IMR-90 (cell line): ENCODE measurements around the gene LRRC14B. TPM values are rescaled to one million over a fixed set of nuclear protein-coding genes. Genes with fewer than 3 reads are reported as not detected.

Source experiments
- ATAC-seq: fragments of 200-7000 bp; cut with Tn5 transposase; 2 replicates; pipeline ENCODE4 v1.9.1; 2020; ENCODE audit warnings: low read depth, mild to moderate bottlenecking, moderate library complexity
- BruUV-seq: library from RNA; stranded (reverse); fragments of 400-500 nt; replicated peaks from 2 replicates; lab custom pipeline; 2021; lab: Mats Ljungman, UMichigan
- CTCF ChIA-PET: fragments of 300-600 bp; formaldehyde crosslinking; extraction: SDS; loops from one replicate; lab custom pipeline; 2021; ENCODE audit warnings: antibody characterized with exemption; lab: Yijun Ruan, JAX
- POLR2A ChIA-PET: fragments of 300-600 bp; sonication (Branson Sonifier 250); formaldehyde crosslinking; loops from one replicate; lab custom pipeline; 2022; ENCODE audit warnings: antibody characterized with exemption; ENCODE audit not compliant: unreplicated experiment; lab: Charles Lee
- DNase-seq: peaks from one replicate; pipeline ENCODE4 v3.0.0; 2013
- H2AFZ ChIP-seq: replicated peaks from 2 replicates; pipeline ENCODE3; 2013; ENCODE audit warnings: low read length, mild to moderate bottlenecking; ENCODE audit not compliant: poor library complexity
- H2AK5ac ChIP-seq: 2 replicates; pipeline ENCODE4 v1.6.1; 2013; ENCODE audit warnings: low read depth, low read length, inconsistent platforms
- H2AK9ac ChIP-seq: replicated peaks from 2 replicates; pipeline ENCODE3; 2013; ENCODE audit warnings: mild to moderate bottlenecking, low read depth, low read length, moderate library complexity; ENCODE audit not compliant: poor library complexity
- H2BK120ac ChIP-seq: 2 replicates; pipeline ENCODE4 v1.6.1; 2013; ENCODE audit warnings: low read depth, low read length, inconsistent platforms
- H2BK15ac ChIP-seq: 3 replicates; pipeline ENCODE4 v1.6.1; 2013; ENCODE audit warnings: low read depth, low read length, inconsistent platforms
- H2BK20ac ChIP-seq: 2 replicates; pipeline ENCODE4 v1.6.1; 2013; ENCODE audit warnings: low read depth, mild to moderate bottlenecking, inconsistent platforms, low read length, moderate library complexity
- H2BK5ac ChIP-seq: 2 replicates; pipeline ENCODE4 v1.6.1; 2013; ENCODE audit warnings: mild to moderate bottlenecking, low read depth, low read length, inconsistent platforms; ENCODE audit not compliant: poor library complexity, severe bottlenecking
- H3K14ac ChIP-seq: replicated peaks from 2 replicates; pipeline ENCODE4 v1.6.1; 2013; ENCODE audit warnings: low read depth, low read length, inconsistent platforms
- H3K18ac ChIP-seq: 2 replicates; pipeline ENCODE4 v1.6.1; 2013; ENCODE audit warnings: low read depth, low read length, control low read depth
- H3K23ac ChIP-seq: 2 replicates; pipeline ENCODE4 v1.6.1; 2013; ENCODE audit warnings: low read depth, low read length, inconsistent platforms
- H3K27ac ChIP-seq: 2 replicates; pipeline ENCODE4 v1.5.1; 2013; ENCODE audit warnings: mild to moderate bottlenecking, control low read depth, low read length; ENCODE audit not compliant: insufficient read depth
- H3K27me3 ChIP-seq: 2 replicates; pipeline ENCODE4 v1.6.1; 2013; ENCODE audit warnings: low read length; ENCODE audit not compliant: control insufficient read depth, insufficient read depth
- H3K36me3 ChIP-seq: 2 replicates; pipeline ENCODE4 v1.6.1; 2013; ENCODE audit warnings: low read length, mixed read lengths; ENCODE audit not compliant: control insufficient read depth, insufficient read depth
- H3K4ac ChIP-seq: 2 replicates; pipeline ENCODE4 v1.6.1; 2013; ENCODE audit warnings: low read depth, low read length, inconsistent platforms
- H3K4me1 ChIP-seq: 2 replicates; pipeline ENCODE4 v1.6.1; 2013; ENCODE audit warnings: low read length, mixed read lengths; ENCODE audit not compliant: control insufficient read depth, insufficient read depth
- H3K4me2 ChIP-seq: 2 replicates; pipeline ENCODE4 v1.6.1; 2013; ENCODE audit warnings: low read depth, mild to moderate bottlenecking, control low read depth, low read length, moderate library complexity
- H3K4me3 ChIP-seq: 2 replicates; pipeline ENCODE4 v1.5.1; 2013; ENCODE audit warnings: low read depth, mild to moderate bottlenecking, control low read depth, low read length, moderate library complexity; ENCODE audit not compliant: insufficient read depth
- H3K56ac ChIP-seq: 2 replicates; pipeline ENCODE4 v1.6.1; 2013; ENCODE audit warnings: low read length, inconsistent platforms; ENCODE audit not compliant: insufficient read depth; ENCODE audit errors: extremely low read depth
- H3K79me1 ChIP-seq, 2 experiments: 2 replicates each; pipeline ENCODE4 v1.6.1; 2013; ENCODE audit warnings: low read length in 2 of 2, inconsistent platforms in 1 of 2, low read depth in 1 of 2
- H3K9ac ChIP-seq: 2 replicates; pipeline ENCODE4 v1.6.1; 2013; ENCODE audit warnings: low read depth, low read length, control low read depth
- H3K9me1 ChIP-seq: 2 replicates; pipeline ENCODE4 v1.6.1; 2013; ENCODE audit warnings: low read length, inconsistent platforms; ENCODE audit not compliant: insufficient read depth
- H3K9me3 ChIP-seq: 2 replicates; pipeline ENCODE4 v1.6.1; 2013; ENCODE audit warnings: low read length; ENCODE audit not compliant: control insufficient read depth, insufficient read depth
- H4K20me1 ChIP-seq: 2 replicates; pipeline ENCODE4 v1.6.1; 2013; ENCODE audit warnings: low read length, inconsistent platforms; ENCODE audit not compliant: insufficient read depth
- H4K5ac ChIP-seq: 2 replicates; pipeline ENCODE4 v1.6.1; 2013; ENCODE audit warnings: mild to moderate bottlenecking, low read depth, low read length, control low read depth
- H4K8ac ChIP-seq, 2 experiments: 2 replicates each; pipeline ENCODE4 v1.6.1; 2013; ENCODE audit warnings: low read depth in 2 of 2, low read length in 2 of 2, control low read depth in 1 of 2, inconsistent platforms in 1 of 2
- H4K91ac ChIP-seq: 2 replicates; pipeline ENCODE4 v1.6.1; 2013; ENCODE audit warnings: low read depth, low read length, inconsistent platforms; ENCODE audit not compliant: insufficient read depth
- CEBPB ChIP-seq: IDR thresholded peaks from 2 replicates; pipeline ENCODE4 v1.6.1; 2012; ENCODE audit warnings: low read depth, low read length, improper control_type of control experiment
- FOS ChIP-seq: fragments of 150-350 bp; IDR thresholded peaks from 2 replicates; pipeline ENCODE4 v1.6.1; 2016; ENCODE audit warnings: low read depth, low read length
- MAFK ChIP-seq: IDR thresholded peaks from 2 replicates; pipeline ENCODE4 v1.6.1; 2012; ENCODE audit warnings: low read depth, low read length, improper control_type of control experiment
- MAZ ChIP-seq: IDR thresholded peaks from 2 replicates; pipeline ENCODE4 v1.6.1; 2012; ENCODE audit warnings: low read depth, mild to moderate bottlenecking, low read length, improper control_type of control experiment, moderate library complexity, borderline replicate concordance
- POLR2A ChIP-seq: IDR thresholded peaks from 2 replicates; pipeline ENCODE4 v1.6.1; 2012; ENCODE audit warnings: mild to moderate bottlenecking, low read depth, low read length
- RAD21 ChIP-seq: IDR thresholded peaks from 2 replicates; pipeline ENCODE4 v1.6.1; 2012; ENCODE audit warnings: low read length, improper control_type of control experiment
- RCOR1 ChIP-seq: IDR thresholded peaks from 2 replicates; pipeline ENCODE4 v1.6.1; 2012; ENCODE audit warnings: mild to moderate bottlenecking, low read length, improper control_type of control experiment; ENCODE audit not compliant: insufficient replicate concordance
- WGBS, 2 experiments: methylation state at CpG; one replicate each; pipeline versions ENCODE4 v1.1.5 to v1.1.7; 2013; ENCODE audit warnings: missing lambda C conversion rate in 2 of 2; ENCODE audit not compliant: insufficient read length in 1 of 2; ENCODE audit errors: extremely low coverage in 2 of 2; 5-methylcytosine and 5-hydroxymethylcytosine counted together
- dilution Hi-C: fragments of 300-500 bp; cut with HindIII; formaldehyde crosslinking; loops from one replicate; pipeline ENCODE4 v1.14.3; 2018; ENCODE audit warnings: low sequenced_read_pairs; ENCODE audit not compliant: unreplicated experiment
- in situ Hi-C: fragments of 300-500 bp; cut with MboI; formaldehyde crosslinking; loops from 3 replicates; pipeline ENCODE4 v1.14.3; 2019; ENCODE audit warnings: low sequenced_read_pairs, inconsistent platforms, mixed read lengths
- intact Hi-C: fragments of 100-400 bp; cut with micrococcal nuclease; formaldehyde crosslinking; loops from 2 replicates; pipeline ENCODE4 v1.10.0; 2022
- polyA plus RNA-seq, 3 experiments: library from polyadenylated mRNA; depleted of rRNA; stranded (reverse); fragments of >200 nt; gene quantifications; 2 replicates each; pipeline ENCODE4 v1.2.3, GENCODE V29; 2012; ENCODE audit warnings: low replicate concordance in 1 of 3
- total RNA-seq: library from RNA; depleted of rRNA; stranded (reverse); fragments of >200 nt; gene quantifications from 2 replicates; pipeline ENCODE4 v1.2.3, GENCODE V29; 2012
- TF ChIP-seq, protein P1 (sequence below): fragments of 150-350 bp; IDR thresholded peaks from 2 replicates; pipeline ENCODE4 v1.6.1; 2016; ENCODE audit warnings: low read depth, mild to moderate bottlenecking, low read length, moderate library complexity, borderline replicate concordance
- TF ChIP-seq, protein P2 (sequence below): conservative IDR thresholded peaks from 2 replicates; pipeline ENCODE4 v1.5.1; 2012; ENCODE audit warnings: mild to moderate bottlenecking, low read depth, low read length, improper control_type of control experiment

Gene LRRC14B
- total and polyA plus RNA-seq, 2 of the 4 experiments (the other 2 are of a cell fraction), result not detected

DNA sequence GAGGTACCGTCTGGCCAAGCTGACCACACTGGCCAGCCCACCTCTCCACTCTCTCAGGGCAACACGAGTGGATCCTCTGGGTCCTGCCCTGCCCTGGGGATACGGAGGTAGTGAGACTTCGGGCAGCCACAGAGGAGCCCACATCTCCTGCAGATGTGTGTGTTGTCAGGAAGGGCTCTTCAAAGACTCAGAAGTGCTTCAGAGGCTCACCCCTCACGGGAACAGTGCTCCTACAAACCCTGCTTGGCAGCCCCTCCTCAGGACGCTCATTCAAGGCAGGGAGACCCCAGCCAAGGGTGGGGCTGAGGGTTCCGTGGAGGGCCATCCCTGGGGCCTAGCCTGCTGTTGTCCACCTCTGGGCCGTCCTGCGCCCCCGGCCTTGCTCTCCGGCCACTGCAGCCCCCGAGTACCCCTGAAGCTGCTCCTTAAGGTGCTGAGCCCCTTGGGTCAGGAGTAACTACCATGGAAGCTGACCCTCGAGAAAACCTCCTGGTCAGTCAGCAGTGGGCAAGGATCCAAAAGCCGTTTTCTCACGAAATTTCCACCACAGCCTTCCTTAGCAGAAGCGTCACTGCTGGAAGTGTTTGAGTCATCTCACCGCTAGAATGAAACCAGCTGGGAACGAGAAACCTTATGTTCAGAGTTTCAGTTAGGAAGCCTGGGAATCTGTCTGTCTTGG, 23.2 kb upstream of the LRRC14B start:
- Histone ChIP-seq H3K23ac (peak overlapping the region; percentile 63; the same call in 1 of the 2 replicates), H2BK120ac (peak overlapping the region; percentile 97), H2AK5ac (peak overlapping the region; percentile 100), H4K91ac (peak overlapping the region; percentile 95), H4K5ac (peak overlapping the region; percentile 74), H2BK5ac (peak overlapping the region; percentile 82), H2AK9ac (peak overlapping the region; percentile 51), H3K56ac (peak overlapping the region; percentile 77), H3K14ac (peak overlapping the region; percentile 92), H3K4me2 (peak overlapping the region; percentile 13), H2BK20ac (peak overlapping the region; percentile 95), H3K27ac (peak overlapping the region; percentile 38), H2AFZ (peak overlapping the region; percentile 60), H4K8ac (peak overlapping the region; percentile 80 to 91), H3K4me3 (no peak overlapping the region), H3K79me1 (no peaks in the 10 kb centered on the region; a peak in 1 of 4 replicates), H2BK15ac (peak overlapping the region; percentile 93; the same call in 2 of the 3 replicates), H3K4ac (peak overlapping the region; percentile 95), H3K9me3 (no peaks in the 10 kb centered on the region), H3K36me3 (no peaks in the 10 kb centered on the region), H3K4me1 (peaks cover 19% of the 10 kb centered on the region), H3K9me1 (peaks cover 22% of the 10 kb centered on the region; the same call in 1 of the 2 replicates), H3K27me3 (no peaks in the 10 kb centered on the region), H3K18ac (peak overlapping the region; percentile 76), H3K9ac (no peak overlapping the region), H4K20me1 (no peaks in the 10 kb centered on the region)
- DNase-seq (peak; percentile 99), ATAC-seq (peak; percentile 79)
- intact Hi-C loops, result no loop called here
- ChIA-PET CTCF (interaction anchor here (3.2 kb wide), 1 partner anchor 20 kb away, joined by 19 read pairs; no protein-coding TSS in a partner anchor), POLR2A (no interaction called here)
- in situ Hi-C loops, result no loop called here
- BruUV-seq, result no TSS peak
- dilution Hi-C loops, result no loop called here
- WGBS, 2 experiments, result 22% methylated on average over 6 of the region's 18 CpGs; no CpG with 5 or more reads in 1 of the 2 experiments
- TF ChIP-seq POLR2A (peak; percentile 34; the same call in 1 of the 2 replicates), RCOR1 (peak; percentile 15), MAFK (peak; percentile 25; the same call in 1 of the 2 replicates), MAZ (0 out of 2 replicates have a peak, but pooled peaks have one; percentile 18), FOS (peak; percentile 88), CEBPB (0 out of 2 replicates have a peak, but pooled peaks have one; percentile 15), RAD21 (no peak)
- TF ChIP-seq, protein P1, sequence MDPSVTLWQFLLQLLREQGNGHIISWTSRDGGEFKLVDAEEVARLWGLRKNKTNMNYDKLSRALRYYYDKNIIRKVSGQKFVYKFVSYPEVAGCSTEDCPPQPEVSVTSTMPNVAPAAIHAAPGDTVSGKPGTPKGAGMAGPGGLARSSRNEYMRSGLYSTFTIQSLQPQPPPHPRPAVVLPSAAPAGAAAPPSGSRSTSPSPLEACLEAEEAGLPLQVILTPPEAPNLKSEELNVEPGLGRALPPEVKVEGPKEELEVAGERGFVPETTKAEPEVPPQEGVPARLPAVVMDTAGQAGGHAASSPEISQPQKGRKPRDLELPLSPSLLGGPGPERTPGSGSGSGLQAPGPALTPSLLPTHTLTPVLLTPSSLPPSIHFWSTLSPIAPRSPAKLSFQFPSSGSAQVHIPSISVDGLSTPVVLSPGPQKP, result no peak
- TF ChIP-seq, protein P2, sequence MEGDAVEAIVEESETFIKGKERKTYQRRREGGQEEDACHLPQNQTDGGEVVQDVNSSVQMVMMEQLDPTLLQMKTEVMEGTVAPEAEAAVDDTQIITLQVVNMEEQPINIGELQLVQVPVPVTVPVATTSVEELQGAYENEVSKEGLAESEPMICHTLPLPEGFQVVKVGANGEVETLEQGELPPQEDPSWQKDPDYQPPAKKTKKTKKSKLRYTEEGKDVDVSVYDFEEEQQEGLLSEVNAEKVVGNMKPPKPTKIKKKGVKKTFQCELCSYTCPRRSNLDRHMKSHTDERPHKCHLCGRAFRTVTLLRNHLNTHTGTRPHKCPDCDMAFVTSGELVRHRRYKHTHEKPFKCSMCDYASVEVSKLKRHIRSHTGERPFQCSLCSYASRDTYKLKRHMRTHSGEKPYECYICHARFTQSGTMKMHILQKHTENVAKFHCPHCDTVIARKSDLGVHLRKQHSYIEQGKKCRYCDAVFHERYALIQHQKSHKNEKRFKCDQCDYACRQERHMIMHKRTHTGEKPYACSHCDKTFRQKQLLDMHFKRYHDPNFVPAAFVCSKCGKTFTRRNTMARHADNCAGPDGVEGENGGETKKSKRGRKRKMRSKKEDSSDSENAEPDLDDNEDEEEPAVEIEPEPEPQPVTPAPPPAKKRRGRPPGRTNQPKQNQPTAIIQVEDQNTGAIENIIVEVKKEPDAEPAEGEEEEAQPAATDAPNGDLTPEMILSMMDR, result no peak
